ENCODE measurements around the gene MAPK1.
A peak's percentile ranks its signal among the peaks of the same experiment; 100 is the strongest.
"Not testable (repeated sequence)": the region's sequence is repeated elsewhere in the genome, so short reads cannot be mapped to it uniquely, and the experiment has no call there.

Gene MAPK1

GRCh38 chr22:21837248-21837979 lies 30.0 kb downstream of the MAPK1 start:
- ATAC-seq: peak; percentile 99
- TF ChIP-seq ESRRG (CRISPR knock-in tag; IDR thresholded peaks at IDR 0.05) (no peak), CREB5 (CRISPR knock-in tag; IDR thresholded peaks at IDR 0.05; ENCODE audit: low read depth) (peak; percentile 85), GLIS3 (CRISPR knock-in tag; IDR thresholded peaks at IDR 0.05) (no peak), ISL1 (CRISPR knock-in tag; IDR thresholded peaks at IDR 0.05) (no peak), ZC3H10 (CRISPR knock-in tag; IDR thresholded peaks at IDR 0.05) (no peak), TCF4 (CRISPR knock-in tag; IDR thresholded peaks at IDR 0.05; ENCODE audit: borderline replicate concordance) (no peak), ZFP30 (CRISPR knock-in tag; IDR thresholded peaks at IDR 0.05) (no peak), PATZ1 (CRISPR knock-in tag; IDR thresholded peaks at IDR 0.05; ENCODE audit: borderline replicate concordance) (no peak)

GRCh38 chr22:21836486-21836885 lies 31.0 kb downstream of the MAPK1 start:
- not testable (repeated sequence) for ATAC-seq

GRCh38 chr22:21835378-21835777 lies 32.1 kb downstream of the MAPK1 start:
- TF ChIP-seq SNAI2 (CRISPR knock-in tag; IDR thresholded peaks at IDR 0.05) (no peak), PPARA (CRISPR knock-in tag; IDR thresholded peaks at IDR 0.05; ENCODE audit: borderline replicate concordance) (no peak), CSRNP3 (CRISPR knock-in tag; IDR thresholded peaks at IDR 0.05) (no peak), ESRRG (CRISPR knock-in tag; IDR thresholded peaks at IDR 0.05) (no peak), ZFP30 (CRISPR knock-in tag; IDR thresholded peaks at IDR 0.05) (no peak)
- ATAC-seq: no peak

GRCh38 chr22:21834869-21835268 lies 32.6 kb downstream of the MAPK1 start:
- TF ChIP-seq ARNTL (CRISPR knock-in tag; IDR thresholded peaks at IDR 0.05; ENCODE audit: borderline replicate concordance, low read depth) (no peak), PPARA (CRISPR knock-in tag; IDR thresholded peaks at IDR 0.05; ENCODE audit: borderline replicate concordance) (no peak), ZFP3 (CRISPR knock-in tag; IDR thresholded peaks at IDR 0.05) (no peak), RARB (CRISPR knock-in tag; IDR thresholded peaks at IDR 0.05) (no peak), PATZ1 (CRISPR knock-in tag; IDR thresholded peaks at IDR 0.05; ENCODE audit: borderline replicate concordance) (no peak), ZNF70 (CRISPR knock-in tag; IDR thresholded peaks at IDR 0.05) (no peak), ZNF8 (CRISPR knock-in tag; IDR thresholded peaks at IDR 0.05) (no peak), BACH2 (CRISPR knock-in tag; IDR thresholded peaks at IDR 0.05; ENCODE audit: borderline replicate concordance) (no peak), CSRNP3 (CRISPR knock-in tag; IDR thresholded peaks at IDR 0.05) (no peak), OSR1 (CRISPR knock-in tag; IDR thresholded peaks at IDR 0.05) (no peak), GLIS3 (CRISPR knock-in tag; IDR thresholded peaks at IDR 0.05) (no peak), ISL1 (CRISPR knock-in tag; IDR thresholded peaks at IDR 0.05) (no peak)
- ATAC-seq: no peak

All from SK-N-SH treated with all-trans-retinoic acid at 6 μM for 48 hours (cell line).